Neural progenitor cell (in vitro differentiated cells): Measurements from ENCODE around the gene DENND5A.

Experiments
- CTCF ChIP-seq: fragments of 200-600 bp; sonication (generic); IDR thresholded peaks from 2 replicates; pipeline ENCODE4 v1.5.1; 2017; ENCODE audit warnings: antibody characterized with exemption, mild to moderate bottlenecking
- EZH2 ChIP-seq: fragments of 200-600 bp; sonication (generic); IDR thresholded peaks from 2 replicates; pipeline ENCODE4 v1.6.1; 2017; ENCODE audit warnings: antibody characterized with exemption, mild to moderate bottlenecking, moderate library complexity
- EZH2phosphoT487 ChIP-seq: fragments of 200-600 bp; sonication (generic); IDR thresholded peaks from 2 replicates; pipeline ENCODE4 v1.6.1; 2017; ENCODE audit warnings: antibody characterized with exemption

GRCh38 chr11:9151631-9152030 lies 113.5 kb downstream of the DENND5A start:
- TF ChIP-seq CTCF (no peak), EZH2phosphoT487 (no peak), EZH2 (no peak)
